HG03565 (cell line): ENCODE measurements around the gene DAW1.
A peak's percentile ranks its signal among the peaks of the same experiment; 100 is the strongest.
"Not testable (repeated sequence)": the region's sequence is repeated elsewhere in the genome, so short reads cannot be mapped to it uniquely, and the experiment has no call there.

Experiments
- ATAC-seq: cut with Tn5 transposase; IDR thresholded peaks from one replicate; pipeline ENCODE4 v1.9.1; 2021; ENCODE audit warnings: mild to moderate bottlenecking, moderate library complexity; ENCODE audit not compliant: unreplicated experiment

Gene DAW1

GRCh38 chr2:227871375-227871791 is at the start of gene DAW1:
TSS of gene DAW1 (plus strand) at chr2:227871631. CDS start at chr2:227871690, 59 bp downstream.
- peak; percentile 63 for ATAC-seq

DNA sequence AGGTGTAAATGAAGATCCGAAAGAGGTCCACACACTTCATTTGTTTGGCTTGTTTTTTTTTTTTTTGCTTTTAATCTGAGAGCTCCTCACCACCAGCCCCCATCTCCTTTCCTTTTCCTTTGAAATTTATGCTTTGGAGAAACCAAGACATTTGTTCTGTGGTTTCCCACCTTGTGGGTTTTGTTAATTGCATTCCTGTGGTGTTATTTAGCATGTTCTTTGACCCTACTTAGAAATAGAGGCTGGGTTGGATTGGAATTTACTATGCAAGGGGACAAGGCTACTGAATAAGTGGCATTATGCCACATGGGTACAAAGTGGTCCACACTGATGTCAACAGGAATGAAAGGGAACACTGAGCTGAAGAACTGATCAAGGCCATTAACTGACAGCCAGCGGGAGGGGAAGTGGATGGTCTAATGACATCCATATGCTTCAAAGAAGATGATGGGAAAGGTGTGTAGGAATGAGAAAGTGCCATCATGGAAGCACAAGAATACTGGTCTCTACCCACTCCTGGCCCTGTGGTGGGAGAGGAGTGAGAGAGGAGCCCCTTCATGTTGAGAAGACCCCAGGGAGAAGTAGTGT is 48.9 kb upstream of the DAW1 start:
- no peak for ATAC-seq

GRCh38 chr2:227823922-227824321 is 47.5 kb upstream of the DAW1 start:
- no peak for ATAC-seq

GRCh38 chr2:227824711-227825110 is 46.7 kb upstream of the DAW1 start:
- no peak for ATAC-seq

- no peak for ATAC-seq
These were observed 45.4 kb upstream of the DAW1 start for GRCh38 chr2:227826019-227826521.

- ATAC-seq, result no peak
These were observed 44.9 kb upstream of the DAW1 start for GRCh38 chr2:227826563-227826962.

- ATAC-seq, result no peak
These were observed 44.3 kb upstream of the DAW1 start for GRCh38 chr2:227827143-227827542.

- no peak for ATAC-seq
These were observed 42.9 kb upstream of the DAW1 start for GRCh38 chr2:227828477-227828912.

- no peak for ATAC-seq
These were observed 42.1 kb upstream of the DAW1 start for GRCh38 chr2:227829337-227829736.

DNA sequence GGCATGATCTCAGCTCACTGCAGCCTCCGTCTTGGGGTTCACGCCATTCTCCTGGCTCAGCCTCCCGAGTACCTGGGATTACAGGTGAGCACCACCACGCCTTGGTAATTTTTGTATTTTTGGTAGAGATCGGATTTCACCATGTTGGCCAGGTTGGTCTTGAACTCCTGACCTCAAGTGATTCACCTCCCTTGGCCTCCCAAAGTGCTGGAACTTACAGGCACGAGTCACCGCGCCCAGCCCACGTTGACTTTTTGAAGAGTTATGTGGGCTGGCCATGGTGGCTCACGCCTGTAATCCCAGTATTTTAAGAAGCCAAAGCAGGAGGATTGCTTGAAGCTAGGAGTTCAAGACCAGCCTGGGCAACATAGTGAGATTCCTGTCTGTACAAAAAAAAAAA is 37.0 kb upstream of the DAW1 start:
- no peak for ATAC-seq

- ATAC-seq, result no peak
These were observed 36.3 kb upstream of the DAW1 start for GRCh38 chr2:227834916-227835650.

- not testable (repeated sequence) for ATAC-seq
These were observed 31.9 kb upstream of the DAW1 start for GRCh38 chr2:227839339-227840129.

DNA sequence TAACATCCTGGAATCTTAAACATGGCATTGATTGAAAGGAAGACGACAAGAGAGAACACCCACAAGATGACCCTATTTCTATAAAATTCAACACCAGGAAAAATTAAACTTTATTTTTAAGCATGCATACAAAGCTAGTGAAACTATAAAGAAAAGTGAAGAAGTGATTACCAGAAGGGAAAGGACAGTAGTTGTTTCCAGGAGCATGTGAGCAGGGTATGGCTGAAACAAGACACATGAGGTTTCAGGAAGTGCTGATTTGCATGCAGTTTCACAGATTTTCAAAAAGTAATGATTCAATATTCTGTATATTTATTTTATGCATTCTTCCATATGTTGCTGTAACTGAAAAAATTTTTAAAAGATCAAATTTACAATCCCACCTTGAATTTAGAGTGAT is 24.6 kb upstream of the DAW1 start:
- peak; percentile 51 for ATAC-seq

DNA sequence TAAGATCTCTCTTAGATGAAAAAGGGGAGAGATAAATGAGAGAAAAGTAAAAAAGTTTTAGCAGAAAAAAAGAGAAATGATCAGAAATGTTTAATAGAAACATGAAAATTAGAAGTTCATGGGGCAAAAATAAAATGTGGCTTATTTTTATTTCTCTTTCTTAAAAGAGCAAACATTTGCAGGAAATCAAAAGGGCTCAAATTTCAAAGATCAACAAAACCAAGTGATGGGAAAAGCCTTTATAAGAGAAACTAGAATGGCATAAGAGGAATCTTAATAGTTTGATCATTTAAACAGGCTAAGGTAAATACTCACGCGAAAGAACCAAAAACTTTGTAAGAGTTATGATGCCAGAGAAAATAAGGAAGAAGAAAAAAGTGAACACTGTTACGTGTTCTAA is 23.3 kb upstream of the DAW1 start:
- ATAC-seq, result peak; percentile 12

- peak; percentile 77 for ATAC-seq
These were observed 22.8 kb upstream of the DAW1 start for GRCh38 chr2:227848586-227848985.

DNA sequence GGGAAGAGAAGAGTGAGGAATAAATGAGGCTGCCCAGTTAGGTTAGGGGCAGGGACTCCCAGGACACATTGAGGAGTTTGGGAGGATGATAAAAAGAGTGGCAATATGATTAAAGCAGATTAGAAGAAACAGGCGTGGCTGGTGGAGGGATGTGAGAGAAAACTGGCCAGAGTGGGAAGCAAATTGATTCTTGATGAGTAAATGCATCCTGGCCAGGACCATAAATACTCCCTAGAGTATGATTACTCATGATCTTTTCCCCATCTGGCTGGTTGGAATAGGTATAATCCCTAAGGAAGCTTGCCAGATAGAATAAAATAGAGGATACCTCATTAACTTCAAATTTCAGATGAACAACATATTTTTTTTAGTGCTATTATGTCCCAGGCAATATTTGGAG is 21.5 kb upstream of the DAW1 start:
- ATAC-seq, result no peak

- no peak for ATAC-seq
These were observed 18.2 kb upstream of the DAW1 start for GRCh38 chr2:227853204-227853629.

DNA sequence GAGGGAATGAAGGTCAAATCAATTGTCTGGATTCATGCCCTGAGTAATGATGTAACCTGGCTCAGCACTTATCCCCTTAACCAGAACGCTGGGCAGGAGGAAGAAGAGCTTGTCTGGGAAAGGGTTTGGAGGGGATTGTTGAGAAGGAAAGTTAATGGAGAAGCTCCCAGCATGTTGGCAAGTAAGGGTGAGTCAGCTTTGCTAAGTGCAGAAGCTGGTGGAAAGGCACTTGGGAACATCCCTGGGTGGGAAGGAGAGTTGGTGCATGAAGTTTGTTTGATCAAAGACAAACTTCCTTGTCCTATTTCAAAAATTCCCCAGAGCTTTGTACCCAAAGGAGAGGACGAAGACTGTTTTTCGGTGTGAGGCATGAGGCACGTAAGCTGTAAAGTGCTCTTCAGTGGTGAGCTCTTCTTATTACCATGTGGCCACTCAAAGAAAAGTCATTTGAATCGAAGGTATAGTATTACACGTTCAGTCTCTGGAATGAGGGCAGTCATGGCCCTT is 17.6 kb upstream of the DAW1 start:
- ATAC-seq, result no peak

DNA sequence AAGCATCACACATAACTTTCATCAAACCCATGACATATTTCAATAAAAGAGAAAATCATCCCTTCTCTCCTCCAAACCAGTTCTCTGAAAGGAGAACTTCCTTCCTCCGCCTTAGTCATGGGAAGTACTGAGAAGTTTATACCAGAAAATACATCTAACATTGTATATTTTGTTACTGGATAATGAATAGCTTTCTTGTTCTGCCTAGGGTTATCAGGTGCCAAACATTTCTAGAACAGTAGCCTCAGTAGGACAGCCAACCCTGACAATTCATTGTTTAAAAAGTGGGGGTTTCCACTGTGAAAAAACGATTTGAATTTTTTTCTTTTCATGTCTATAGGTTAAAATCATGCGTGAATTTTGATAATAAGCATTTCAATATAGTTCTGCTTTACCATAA is 16.0 kb upstream of the DAW1 start:
- no peak for ATAC-seq

- ATAC-seq, result no peak
These were observed 14.7 kb upstream of the DAW1 start for GRCh38 chr2:227856697-227857096.

DNA sequence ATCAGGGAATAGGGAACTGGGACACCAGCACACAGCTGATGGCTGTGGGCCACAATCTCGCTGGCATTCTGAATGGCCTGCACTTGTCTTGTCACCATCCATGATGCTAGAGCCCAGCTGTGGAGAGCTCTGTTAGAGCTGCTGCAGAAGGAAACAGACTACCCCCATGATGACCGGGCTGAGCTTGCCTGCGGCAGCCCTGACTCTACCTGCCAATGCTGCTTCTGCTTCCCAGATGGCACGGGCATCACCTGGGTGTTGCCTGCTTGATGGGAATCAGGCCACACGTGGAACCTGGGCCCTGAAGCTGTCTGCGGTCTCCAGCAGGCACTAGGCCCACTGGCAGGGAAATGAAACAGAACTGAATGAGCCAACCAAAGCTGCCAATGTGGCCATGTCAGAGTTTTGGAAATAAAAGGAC is 11.2 kb upstream of the DAW1 start:
- no peak for ATAC-seq
